Fibroblast of lung (primary cell): Measurements from ENCODE around the gene ATXN1. TPM values are rescaled to one million over a fixed set of nuclear protein-coding genes. Genes with fewer than 3 reads are reported as not detected.

ENCODE experiments used
- DNase-seq, 2 donors: peaks; one replicate each; pipeline versions ENCODE4 v3.0.0 to v3.0.0-alpha.2; 2010; ENCODE audit warnings: low read depth in 2 of 2
- H2AFZ ChIP-seq: 2 replicates; pipeline ENCODE4 v1.5.1; 2012; ENCODE audit warnings: low read length, control low read depth, inconsistent platforms
- H3K27ac ChIP-seq: 2 replicates; pipeline ENCODE4 v1.5.1; 2011; ENCODE audit warnings: low read length, control low read depth; ENCODE audit not compliant: insufficient read depth
- H3K27me3 ChIP-seq: 2 replicates; pipeline ENCODE4 v1.5.1; 2011; ENCODE audit warnings: mild to moderate bottlenecking, low read length; ENCODE audit not compliant: control insufficient read depth, insufficient read depth
- H3K36me3 ChIP-seq: 2 replicates; pipeline ENCODE4 v1.5.1; 2011; ENCODE audit warnings: low read length; ENCODE audit not compliant: control insufficient read depth, insufficient read depth
- H3K4me1 ChIP-seq: 2 replicates; pipeline ENCODE4 v1.5.1; 2011; ENCODE audit warnings: low read length; ENCODE audit not compliant: control insufficient read depth, insufficient read depth; ENCODE audit errors: extremely low read depth
- H3K4me2 ChIP-seq: 2 replicates; pipeline ENCODE4 v1.5.1; 2011; ENCODE audit warnings: low read length, control low read depth; ENCODE audit not compliant: insufficient read depth; ENCODE audit errors: extremely low read depth
- H3K4me3 ChIP-seq, 4 experiments: fragments of 200-600 bp in 1 of 4; sonication (generic) in 1 of 4; replicated peaks in 1 of 4; 2 replicates each; pipeline ENCODE4 v1.5.1; 2011 to 2016; ENCODE audit warnings: low read length in 4 of 4, low read depth in 3 of 4, mild to moderate bottlenecking in 3 of 4, control low read depth in 2 of 4, inconsistent platforms in 1 of 4, mixed read lengths in 1 of 4; ENCODE audit not compliant: insufficient read depth in 1 of 4; ENCODE audit errors: control extremely low read depth in 1 of 4
- H3K79me2 ChIP-seq: 2 replicates; pipeline ENCODE4 v1.5.1; 2012; ENCODE audit warnings: mild to moderate bottlenecking, low read length, inconsistent platforms; ENCODE audit not compliant: control insufficient read depth, insufficient read depth
- H3K9ac ChIP-seq: 2 replicates; pipeline ENCODE4 v1.5.1; 2011; ENCODE audit warnings: mild to moderate bottlenecking, low read length, control low read depth; ENCODE audit not compliant: insufficient read depth
- H3K9me3 ChIP-seq: 2 replicates; pipeline ENCODE4 v1.5.1; 2012; ENCODE audit warnings: low read depth, low read length; ENCODE audit not compliant: control insufficient read depth, insufficient read depth
- H4K20me1 ChIP-seq: 2 replicates; pipeline ENCODE4 v1.5.1; 2011; ENCODE audit warnings: low read length; ENCODE audit not compliant: control insufficient read depth, insufficient read depth; ENCODE audit errors: extremely low read depth
- EZH2 ChIP-seq: IDR thresholded peaks from 2 replicates; pipeline ENCODE4 v1.5.1; 2012; ENCODE audit warnings: low read length, control low read depth, mild to moderate bottlenecking; ENCODE audit errors: missing control alignments
- polyA plus RNA-seq, 2 donors: library from polyadenylated mRNA; depleted of rRNA in 1 of 2; stranded (reverse) in 1 of 2; unstranded in 1 of 2; fragments of >200 nt; gene quantifications; 2 replicates each; pipeline ENCODE4 v1.2.1, GENCODE V29; 2011 to 2012; ENCODE audit warnings: missing spikeins in 1 of 2
- total RNA-seq: library from RNA; depleted of rRNA; stranded (reverse); fragments of >200 nt; gene quantifications from 2 replicates; pipeline ENCODE4 v1.2.1, GENCODE V29; 2014
- TF ChIP-seq, protein P1 (sequence below), 2 donors: IDR thresholded peaks in 1 of 2; conservative IDR thresholded peaks in 1 of 2; 1 replicate in 1 of 2; 2 replicates in 1 of 2; pipeline ENCODE4 v1.5.1; 2011 to 2012; ENCODE audit warnings: low read length in 2 of 2, control low read depth in 1 of 2, inconsistent platforms in 1 of 2, low read depth in 1 of 2, mild to moderate bottlenecking in 1 of 2

The ATXN1 gene
- total and polyA plus RNA-seq, 2 donors (not counting 1 experiment from before 2014, with no cell fraction given) = 15.8 to 40.5 TPM

DNA sequence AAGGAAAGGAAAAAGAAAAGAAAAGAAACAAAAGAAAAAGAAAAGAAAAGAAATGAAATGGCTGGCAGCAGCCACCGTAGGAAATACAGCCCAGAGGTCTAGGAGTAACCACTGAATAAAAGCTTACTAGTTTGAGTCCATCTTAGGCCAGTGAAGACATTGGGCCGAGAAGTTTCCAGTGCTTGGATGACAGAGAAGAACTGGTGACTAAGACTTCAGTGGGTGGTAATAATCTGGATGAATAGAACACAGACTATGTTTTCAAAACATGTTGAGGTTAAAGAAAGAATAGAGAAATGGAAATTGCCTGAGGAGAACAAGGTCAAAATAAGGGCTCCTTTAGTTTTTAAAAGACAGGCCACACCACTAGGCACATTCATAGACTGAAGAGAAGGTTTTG lies 198.8 kb downstream of the ATXN1 start:
- H3K4me3 ChIP-seq = no peak overlapping the region
- TF ChIP-seq, protein P1, sequence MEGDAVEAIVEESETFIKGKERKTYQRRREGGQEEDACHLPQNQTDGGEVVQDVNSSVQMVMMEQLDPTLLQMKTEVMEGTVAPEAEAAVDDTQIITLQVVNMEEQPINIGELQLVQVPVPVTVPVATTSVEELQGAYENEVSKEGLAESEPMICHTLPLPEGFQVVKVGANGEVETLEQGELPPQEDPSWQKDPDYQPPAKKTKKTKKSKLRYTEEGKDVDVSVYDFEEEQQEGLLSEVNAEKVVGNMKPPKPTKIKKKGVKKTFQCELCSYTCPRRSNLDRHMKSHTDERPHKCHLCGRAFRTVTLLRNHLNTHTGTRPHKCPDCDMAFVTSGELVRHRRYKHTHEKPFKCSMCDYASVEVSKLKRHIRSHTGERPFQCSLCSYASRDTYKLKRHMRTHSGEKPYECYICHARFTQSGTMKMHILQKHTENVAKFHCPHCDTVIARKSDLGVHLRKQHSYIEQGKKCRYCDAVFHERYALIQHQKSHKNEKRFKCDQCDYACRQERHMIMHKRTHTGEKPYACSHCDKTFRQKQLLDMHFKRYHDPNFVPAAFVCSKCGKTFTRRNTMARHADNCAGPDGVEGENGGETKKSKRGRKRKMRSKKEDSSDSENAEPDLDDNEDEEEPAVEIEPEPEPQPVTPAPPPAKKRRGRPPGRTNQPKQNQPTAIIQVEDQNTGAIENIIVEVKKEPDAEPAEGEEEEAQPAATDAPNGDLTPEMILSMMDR (conservative IDR thresholded peaks at IDR 0.05 in 1 of 2, IDR thresholded peaks at IDR 0.05 in 1 of 2; ENCODE audit: low read depth in 1 of 2, low read length in 2 of 2) = no peak
- no peak for TF ChIP-seq EZH2
- no peaks in the 10 kb centered on the region for H3K79me2 ChIP-seq
- H3K4me2 ChIP-seq = no peak overlapping the region
- no peaks in the 10 kb centered on the region for H3K27me3 ChIP-seq
- H3K4me1 ChIP-seq = no peaks in the 10 kb centered on the region
- no peak overlapping the region for H2AFZ ChIP-seq
- DNase-seq = peak in 1 of 2 donors; percentile 73
- no peaks in the 10 kb centered on the region for H3K9me3 ChIP-seq
- no peak overlapping the region for H3K27ac ChIP-seq
- H3K9ac ChIP-seq = no peak overlapping the region
- H4K20me1 ChIP-seq = no peaks in the 10 kb centered on the region
- H3K36me3 ChIP-seq = no peaks in the 10 kb centered on the region

- peak; percentile 10 to 35 for DNase-seq
- TF ChIP-seq, protein P1 (conservative IDR thresholded peaks at IDR 0.05 in 1 of 2, IDR thresholded peaks at IDR 0.05 in 1 of 2; ENCODE audit: low read depth in 1 of 2, low read length in 2 of 2) = no peak
- TF ChIP-seq EZH2 = no peak
Measured at GRCh38 chr6:16559071-16559470, 202.2 kb downstream of the ATXN1 start.

DNA sequence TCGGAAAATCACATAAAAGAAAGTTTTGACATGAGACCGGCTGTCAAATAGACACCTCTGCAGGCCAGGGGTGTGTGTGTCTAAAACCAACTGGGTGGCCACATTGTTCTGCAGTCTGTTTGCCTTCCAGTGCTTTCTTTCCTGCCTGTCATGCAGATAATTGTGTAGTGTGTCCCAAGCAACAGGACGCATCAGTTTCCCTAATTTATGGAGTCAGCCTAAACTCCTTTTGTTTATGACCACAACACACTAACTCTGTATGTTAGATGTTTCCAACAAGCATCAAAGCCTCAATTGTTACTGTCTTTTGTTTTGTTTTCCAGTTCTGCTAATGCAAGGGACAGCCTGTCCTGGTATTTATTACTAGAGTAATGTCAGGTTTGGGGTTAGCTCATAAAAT lies 205.7 kb downstream of the ATXN1 start:
- no peaks in the 10 kb centered on the region for H4K20me1 ChIP-seq
- no peak overlapping the region for H2AFZ ChIP-seq
- H3K79me2 ChIP-seq = no peaks in the 10 kb centered on the region
- H3K9me3 ChIP-seq = no peaks in the 10 kb centered on the region
- no peak overlapping the region for H3K4me3 ChIP-seq
- H3K36me3 ChIP-seq = no peaks in the 10 kb centered on the region
- DNase-seq = no peak
- TF ChIP-seq, protein P1 (conservative IDR thresholded peaks at IDR 0.05 in 1 of 2, IDR thresholded peaks at IDR 0.05 in 1 of 2; ENCODE audit: low read depth in 1 of 2, low read length in 2 of 2) = no peak
- no peak for TF ChIP-seq EZH2
- H3K27ac ChIP-seq = no peak overlapping the region
- H3K9ac ChIP-seq = no peak overlapping the region
- H3K27me3 ChIP-seq = no peaks in the 10 kb centered on the region
- no peaks in the 10 kb centered on the region for H3K4me1 ChIP-seq
- H3K4me2 ChIP-seq = no peak overlapping the region

More at GRCh38 chr6:16559071-16559470, 202.2 kb downstream of the ATXN1 start:
- Histone ChIP-seq H3K27ac (no peak overlapping the region), H3K9me3 (no peaks in the 10 kb centered on the region), H3K9ac (no peak overlapping the region), H3K79me2 (no peaks in the 10 kb centered on the region), H3K4me1 (no peaks in the 10 kb centered on the region), H2AFZ (no peak overlapping the region), H3K27me3 (no peaks in the 10 kb centered on the region), H3K4me3 (no peak overlapping the region), H3K36me3 (no peaks in the 10 kb centered on the region), H3K4me2 (no peak overlapping the region), H4K20me1 (no peaks in the 10 kb centered on the region)
